GM12891 (cell line): ENCODE results near the gene RTN4RL1.

Experiments
- POLR2AphosphoS5 ChIP-seq: IDR thresholded peaks from 2 replicates; pipeline ENCODE4 v1.6.1; 2011; ENCODE audit warnings: low read depth, low read length, control low read depth
- SPI1 ChIP-seq: IDR thresholded peaks from 2 replicates; pipeline ENCODE4 v1.6.1; 2011; ENCODE audit warnings: low read depth, low read length, control low read depth
- TAF1 ChIP-seq: IDR thresholded peaks from 2 replicates; pipeline ENCODE4 v1.6.1; 2011; ENCODE audit warnings: low read depth, low read length, control low read depth

DNA sequence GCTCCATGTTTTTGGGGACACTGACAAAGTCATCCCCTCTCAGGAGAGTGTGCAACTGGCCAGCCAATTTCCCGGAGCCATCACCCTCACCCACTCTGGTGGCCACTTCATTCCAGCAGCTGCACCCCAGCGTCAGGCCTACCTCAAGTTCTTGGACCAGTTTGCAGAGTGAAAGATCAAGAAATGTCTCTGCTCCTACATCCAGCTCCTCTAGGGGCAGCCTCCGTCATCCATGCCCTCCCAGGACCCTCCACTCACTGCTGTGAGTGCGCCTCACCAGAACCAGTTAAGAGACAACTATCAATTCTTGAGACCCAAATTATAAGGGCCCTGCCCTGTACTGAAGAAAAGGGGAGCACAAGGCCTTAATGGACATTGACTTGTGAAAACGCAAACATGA, 17.8 kb upstream of the RTN4RL1 start:
- TF ChIP-seq TAF1 (no peak), POLR2AphosphoS5 (no peak), SPI1 (no peak)
